Globus pallidus (tissue), 1 donor: ENCODE data around the gene GRHL3.
A peak's percentile ranks its signal among the peaks of the same experiment; 100 is the strongest.

Experiments
- DNase-seq: peaks from one replicate; pipeline ENCODE4 v3.0.0-alpha.2; 2015; ENCODE audit warnings: low spot score

The GRHL3 gene

DNA sequence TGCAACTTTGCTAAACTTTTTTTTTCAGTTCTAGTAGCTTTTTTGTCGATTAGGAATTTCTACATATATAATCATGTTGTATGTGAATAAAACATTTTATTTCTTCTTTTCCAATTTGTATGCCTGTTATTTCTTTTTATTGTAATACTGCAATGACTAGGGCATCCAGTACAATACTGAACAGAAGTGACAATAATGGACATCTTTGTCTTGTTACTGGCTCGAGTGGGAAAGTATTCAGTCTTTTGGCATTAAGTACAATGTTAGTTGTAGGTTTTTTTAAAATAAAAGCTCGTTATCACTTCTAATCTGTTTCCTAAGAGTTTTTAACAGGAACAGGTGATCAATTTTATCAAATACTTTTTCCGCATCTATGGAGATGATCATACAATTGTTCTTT lies 84.6 kb downstream of the GRHL3 start:
- DNase-seq: peak; percentile 79
